Measurements from ENCODE around the gene NLE1.
"Not testable (repeated sequence)": the region's sequence is repeated elsewhere in the genome, so short reads cannot be mapped to it uniquely, and the experiment has no call there.

Gene NLE1

DNA sequence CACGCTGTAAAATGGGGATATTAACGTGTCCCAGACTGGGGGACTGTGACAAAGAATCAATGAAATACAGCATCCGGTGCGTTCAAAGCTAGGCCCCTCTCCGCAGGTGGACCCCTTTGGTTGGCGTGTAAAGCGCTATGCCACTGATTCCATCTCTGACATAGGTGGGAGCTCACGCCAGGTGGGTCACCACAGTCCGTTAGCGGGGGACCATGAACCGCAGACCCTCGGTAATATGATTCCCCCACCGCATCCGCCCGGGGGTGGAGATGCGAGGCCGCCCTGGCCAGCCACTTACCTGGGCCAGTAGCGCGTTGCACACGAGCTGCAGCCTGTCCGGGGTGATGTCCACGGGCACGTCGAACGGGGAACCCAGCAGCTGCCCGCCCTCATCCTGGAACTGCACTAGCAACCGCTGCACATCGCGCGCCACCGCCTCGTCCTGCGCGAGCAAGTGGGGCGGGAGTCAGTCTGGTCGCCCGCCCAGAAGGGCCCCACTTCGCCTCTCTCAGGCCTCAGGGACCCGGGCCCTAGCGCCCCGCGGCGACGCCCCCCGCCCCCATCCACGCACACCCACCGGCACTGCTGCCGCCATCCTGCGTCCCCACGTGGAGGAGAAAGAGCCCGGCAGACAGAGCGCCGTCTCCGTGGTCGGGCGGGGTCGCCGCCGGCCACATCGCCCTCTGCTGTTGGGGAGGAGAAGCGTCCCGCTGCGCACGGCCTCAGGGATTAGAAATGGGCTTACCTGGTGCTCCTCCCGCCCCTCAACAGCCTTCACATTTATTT is at the start of gene NLE1:
Gene NLE1 (minus strand): TSS at position 623 of the 786 bp plus-strand sequence. CDS start 28 bp downstream, at position 595.
- no peak for DNase-seq

DNA sequence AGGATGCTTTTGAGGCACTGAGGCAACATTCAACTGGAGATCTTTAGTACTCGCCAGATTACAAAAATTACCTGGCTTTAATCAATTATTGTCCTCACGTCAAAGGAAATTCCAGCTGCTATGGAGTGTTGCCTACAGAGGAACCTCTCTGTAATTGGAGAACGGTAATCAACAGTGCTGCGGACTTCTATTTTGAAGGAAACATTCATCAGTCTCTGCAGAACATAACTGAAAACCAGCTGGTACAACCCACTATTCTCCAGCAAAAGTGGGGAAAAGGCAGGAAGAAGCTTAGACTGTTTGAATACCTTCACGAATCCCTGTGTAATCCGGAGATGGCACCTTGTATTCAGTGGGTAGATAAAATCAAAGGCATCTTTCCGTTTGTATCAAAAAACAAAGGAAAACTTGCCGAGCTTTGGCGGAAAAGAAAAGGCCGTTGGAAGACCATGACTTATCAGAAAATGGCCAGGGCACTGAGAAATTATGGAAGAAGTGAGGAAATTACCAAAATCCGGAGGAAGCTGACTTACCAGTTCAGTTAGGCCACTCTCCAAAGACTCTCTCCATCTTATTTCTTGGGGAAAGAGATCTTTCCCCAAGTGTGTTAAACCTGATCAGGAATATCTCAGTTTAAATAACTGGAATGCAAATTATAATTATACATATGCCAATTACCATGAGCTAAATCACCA is 49.0 kb upstream of the NLE1 start:
- DNase-seq: no peak

GRCh38 chr17:35189291-35189690 is 47.2 kb upstream of the NLE1 start:
- no peak for DNase-seq

GRCh38 chr17:35188111-35188510 is 46.0 kb upstream of the NLE1 start:
- DNase-seq: no peak

DNA sequence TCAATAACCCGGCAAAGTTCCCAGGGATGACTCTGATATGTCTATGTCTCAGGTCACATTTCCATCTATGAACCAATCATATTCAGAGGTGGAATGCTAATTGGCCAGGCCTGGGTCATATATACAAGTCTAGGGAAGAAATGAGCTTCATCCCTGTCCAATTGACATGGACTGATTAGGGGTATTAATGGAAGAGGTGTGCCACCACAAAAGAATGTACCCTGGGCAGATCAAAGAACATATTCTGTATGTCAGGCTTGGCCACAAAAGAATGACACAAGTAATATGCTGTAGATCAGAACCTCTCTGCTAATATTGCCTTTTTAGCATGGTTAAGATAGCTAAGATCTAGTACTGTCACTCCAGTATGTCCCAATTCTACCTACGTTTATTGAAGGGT is 45.4 kb upstream of the NLE1 start:
- no peak for DNase-seq

DNA sequence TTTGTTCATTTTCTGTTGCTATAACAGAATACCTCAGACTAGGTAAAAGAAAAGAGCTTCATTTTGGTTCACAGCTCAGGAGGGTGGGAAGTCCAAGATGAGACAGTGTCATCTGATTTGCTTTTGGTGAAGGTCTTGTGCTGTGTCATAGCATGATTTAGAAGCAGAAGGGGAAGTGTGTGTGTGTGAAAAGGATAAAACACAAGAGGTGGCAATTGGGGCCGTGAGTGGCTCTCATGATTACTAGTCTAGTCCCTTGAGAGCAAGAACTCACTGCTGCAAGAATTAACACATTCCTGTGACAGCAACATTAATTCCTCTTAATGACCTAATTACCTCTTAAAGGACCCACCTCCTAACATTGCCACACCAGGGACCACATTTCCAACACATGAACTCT is 43.7 kb upstream of the NLE1 start:
- no peak for DNase-seq

- no peak for DNase-seq
Observed at GRCh38 chr17:35184274-35184673, 42.2 kb upstream of the NLE1 start.

DNA sequence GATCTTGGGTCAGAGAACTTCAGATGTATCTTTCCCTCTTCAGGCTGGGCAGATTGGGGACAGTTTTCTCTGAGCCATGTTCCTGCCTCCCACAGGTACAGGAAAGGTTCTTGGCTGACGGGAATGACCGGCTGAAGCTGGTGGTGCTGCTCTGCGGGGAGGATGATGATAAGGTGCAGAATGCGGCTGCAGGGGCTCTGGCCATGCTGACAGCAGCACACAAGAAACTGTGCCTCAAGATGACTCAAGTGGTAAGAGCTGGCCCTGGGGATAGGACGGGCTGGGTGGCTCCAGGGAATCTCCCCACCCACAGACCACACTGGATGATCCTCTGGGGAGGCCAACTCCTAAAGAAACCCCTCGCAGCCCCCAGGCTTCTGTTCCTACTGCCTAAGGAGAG is 41.2 kb upstream of the NLE1 start:
- DNase-seq: no peak

- not testable (repeated sequence) for DNase-seq
Observed at GRCh38 chr17:35179379-35179778, 37.3 kb upstream of the NLE1 start.

DNA sequence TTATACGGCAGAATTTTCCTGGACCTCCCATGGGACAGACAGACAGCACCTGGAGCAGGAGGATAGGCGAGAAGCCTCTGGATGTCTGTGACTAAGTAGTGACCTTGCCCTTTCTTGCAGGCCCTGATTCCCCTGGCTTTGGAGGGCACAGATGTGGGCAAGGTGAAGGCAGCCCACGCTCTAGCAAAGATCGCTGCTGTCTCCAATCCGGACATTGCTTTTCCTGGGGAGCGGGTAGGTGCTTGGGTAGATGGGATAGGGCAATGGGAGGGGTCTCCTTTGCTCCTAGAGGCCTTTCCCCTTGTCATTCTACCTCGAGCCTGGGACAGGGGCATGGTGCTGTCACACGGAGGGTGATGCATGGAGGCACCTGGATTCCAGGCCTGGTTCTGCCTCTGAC is 34.8 kb upstream of the NLE1 start:
- DNase-seq: no peak

DNA sequence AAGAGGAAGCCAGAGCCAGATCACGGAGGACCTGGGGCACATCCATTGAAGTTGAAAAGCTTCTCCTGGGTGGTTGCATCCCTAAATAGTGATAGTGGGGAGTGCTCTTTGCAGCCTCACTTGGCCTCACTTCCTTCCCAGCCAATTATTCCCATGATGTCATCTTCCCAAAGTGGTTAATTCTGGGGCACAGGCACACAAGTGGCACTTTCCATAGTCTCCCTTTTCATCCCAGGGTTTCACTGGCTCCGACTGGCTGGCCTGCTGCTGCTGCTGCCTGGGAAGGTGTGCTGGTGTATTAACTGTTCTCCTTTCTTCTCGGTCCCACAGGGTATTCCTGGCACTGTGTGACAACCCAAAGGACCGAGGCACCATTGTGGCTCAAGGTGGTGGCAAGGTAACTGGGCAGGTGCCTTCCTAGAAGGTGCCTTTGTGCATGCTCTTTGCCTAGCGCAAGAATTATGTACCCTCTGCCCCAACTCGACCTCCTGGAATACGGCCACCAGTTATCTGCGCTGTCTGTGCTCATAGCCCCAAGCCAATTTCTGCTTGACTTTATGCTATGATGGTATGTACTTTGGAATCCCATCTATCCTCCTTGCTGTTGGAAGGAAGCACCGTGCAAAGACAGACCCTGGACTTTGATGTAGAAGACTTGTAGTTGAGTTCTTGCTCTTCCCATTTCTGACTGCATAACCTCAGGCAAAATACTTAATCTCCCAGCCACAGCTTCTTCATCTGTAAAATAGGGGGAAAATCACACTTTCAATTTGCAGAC is 33.7 kb upstream of the NLE1 start:
- no peak for DNase-seq

- DNase-seq: no peak
Observed at GRCh38 chr17:35174835-35175334, 32.8 kb upstream of the NLE1 start.

DNA sequence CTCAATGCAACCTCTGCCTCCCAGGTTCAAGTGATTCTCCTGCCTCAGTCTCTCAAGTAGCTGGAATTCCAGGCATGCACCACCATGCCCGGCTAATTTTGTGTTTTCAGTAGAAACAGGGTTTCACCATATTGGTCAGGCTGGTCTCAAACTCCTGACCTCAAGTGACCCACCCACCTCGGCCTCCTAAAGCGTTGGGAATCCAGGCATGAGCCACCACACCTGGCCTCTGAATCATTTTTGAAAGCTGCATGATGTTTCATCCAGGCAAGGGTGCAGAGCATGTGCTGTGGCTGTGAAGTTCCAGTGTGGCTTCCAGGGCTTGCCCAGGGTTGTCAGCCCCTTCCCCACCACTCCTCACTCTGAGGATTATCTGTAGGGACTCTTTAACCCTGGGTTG is 30.2 kb upstream of the NLE1 start:
- not testable (repeated sequence) for DNase-seq

- DNase-seq: no peak
Observed at GRCh38 chr17:35171834-35172233, 29.7 kb upstream of the NLE1 start.

DNA sequence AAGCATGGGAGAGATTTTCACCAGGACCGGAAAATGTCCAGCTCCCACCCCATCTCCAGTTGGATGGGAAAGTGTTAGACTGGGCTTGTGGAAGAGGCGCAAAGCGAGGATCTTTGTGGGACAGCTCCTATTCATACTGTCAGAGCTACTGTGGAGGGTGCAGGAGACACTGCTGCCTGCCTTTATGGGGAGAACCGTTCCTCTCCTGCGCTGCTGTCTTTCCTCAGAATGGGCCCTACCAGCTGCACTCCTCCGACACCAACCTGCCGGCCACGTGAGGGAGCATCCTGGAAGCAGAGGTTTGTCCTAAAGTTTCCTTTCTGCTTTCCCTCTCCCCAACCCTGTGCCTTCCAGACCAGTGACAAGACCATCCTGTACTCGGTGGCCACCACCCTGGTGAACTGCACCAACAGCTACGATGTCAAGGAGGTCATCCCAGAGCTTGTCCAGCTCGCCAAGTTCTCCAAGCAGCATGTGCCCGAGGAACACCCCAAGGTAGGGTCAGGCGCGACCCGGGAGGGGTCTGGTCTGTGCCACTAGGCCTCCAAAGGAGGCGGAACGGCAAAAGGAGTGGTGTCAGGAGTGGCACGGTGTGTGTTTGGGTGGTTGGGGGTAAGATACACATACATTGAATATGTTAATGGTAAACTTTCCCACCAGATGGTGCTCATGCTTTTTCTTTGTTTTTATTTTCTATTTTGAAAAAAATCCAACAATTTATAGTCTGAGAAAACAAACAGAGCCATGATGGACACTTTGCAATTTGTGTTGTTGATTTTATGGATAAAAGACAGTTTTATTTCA is 29.1 kb upstream of the NLE1 start:
- no peak for DNase-seq

GRCh38 chr17:35169835-35170363 is 27.8 kb upstream of the NLE1 start:
- no peak for DNase-seq

- no peak for DNase-seq
Observed at GRCh38 chr17:35167666-35168065, 25.6 kb upstream of the NLE1 start.

DNA sequence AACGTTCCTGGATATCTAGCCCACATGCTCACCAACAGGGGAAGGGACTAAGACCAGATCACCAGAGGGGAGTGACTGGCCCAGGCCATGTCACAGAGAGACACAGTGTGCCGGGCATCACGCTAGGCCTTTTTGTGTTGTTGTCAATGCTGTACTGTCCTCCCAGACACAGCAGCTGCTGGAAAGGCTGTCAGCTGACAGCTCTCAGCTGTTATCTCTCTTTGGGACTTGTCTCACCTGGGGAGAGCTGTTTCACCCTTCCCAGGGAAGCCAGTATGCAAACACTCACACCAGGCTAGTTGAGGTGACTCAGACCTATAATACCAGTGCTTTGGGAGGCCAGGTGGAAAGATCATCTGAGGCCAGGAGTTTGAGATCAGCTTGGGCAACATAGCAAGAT is 24.9 kb upstream of the NLE1 start:
- no peak for DNase-seq

DNA sequence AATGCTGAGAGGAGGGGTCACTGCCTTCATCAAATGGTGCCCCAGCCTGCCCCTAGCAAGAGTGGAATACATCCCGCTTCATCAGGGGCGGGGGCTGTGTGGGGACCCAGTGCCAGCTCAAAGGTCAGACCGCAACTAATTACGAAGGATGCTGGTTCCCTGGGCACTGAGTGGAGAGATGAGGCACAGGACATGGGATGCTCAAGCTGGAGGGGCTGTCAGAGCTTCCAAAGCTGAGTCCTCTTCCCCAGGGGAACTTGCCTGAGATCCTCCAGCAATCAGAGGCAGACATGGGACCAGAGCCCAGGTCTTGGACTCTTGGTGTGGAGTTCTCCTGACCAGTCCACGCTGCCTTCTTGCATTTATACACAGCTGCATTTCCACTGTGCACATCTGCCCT is 24.4 kb upstream of the NLE1 start:
- no peak for DNase-seq

DNA sequence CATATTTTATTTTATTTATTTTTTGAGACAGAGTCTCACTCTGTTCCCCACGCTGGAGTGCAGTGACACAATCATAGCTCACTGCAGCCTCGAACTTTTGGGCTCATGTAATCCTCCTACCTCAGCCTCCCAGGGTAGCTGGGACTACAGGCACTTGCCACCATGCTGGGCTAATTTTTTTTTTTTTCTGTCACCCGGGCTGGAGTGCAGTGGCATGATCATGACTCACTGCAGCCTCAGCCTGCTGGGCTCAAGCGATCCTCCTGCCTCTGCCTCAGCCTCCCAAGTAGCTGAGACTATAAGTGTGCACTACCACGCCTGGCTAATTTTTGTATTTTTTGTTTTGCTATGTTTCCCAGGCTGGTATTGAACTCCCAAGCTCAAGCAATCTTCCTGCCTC is 22.6 kb upstream of the NLE1 start:
- DNase-seq: no peak

- DNase-seq: no peak
Observed at GRCh38 chr17:35163886-35164285, 21.8 kb upstream of the NLE1 start.

- DNase-seq: no peak
Observed at GRCh38 chr17:35162755-35163154, 20.7 kb upstream of the NLE1 start.
